ENCODE results near the gene USP4. TPM values are rescaled to one million over a fixed set of nuclear protein-coding genes. Genes with fewer than 3 reads are reported as not detected.

Gene USP4
- total and polyA plus RNA-seq, 2 donors (not counting 1 experiment from before 2014, with no cell fraction given), result 60.3 to 116 TPM

GRCh38 chr3:49294343-49294742 lies 45.5 kb downstream of the USP4 start:
- H3K27ac Mint-ChIP-seq, result no peak overlapping the region
- intact Hi-C loops (cut with micrococcal nuclease), result no loop called here
- H4K20me1 ChIP-seq (ENCODE audit: control insufficient read depth, insufficient read depth, low read length, poor library complexity, severe bottlenecking), result no peaks in the 10 kb centered on the region
- WGBS (ENCODE audit: insufficient coverage), result 100% methylated on average over 8 of the region's 8 CpGs
- no peak for TF ChIP-seq EZH2 (IDR thresholded peaks at IDR 0.05; ENCODE audit: borderline replicate concordance, insufficient read depth, low read depth, low read length, poor library complexity, severe bottlenecking)
- TF ChIP-seq CTCF (IDR thresholded peaks at IDR 0.05), result no peak
- no peak overlapping the region for H3K4me3 ChIP-seq (ENCODE audit: control extremely low read depth in 1 of 5, extremely low read depth in 1 of 5, insufficient read depth in 1 of 5, low read depth in 2 of 5, low read length in 4 of 5)
- DNase-seq (no peak), ATAC-seq (ENCODE audit: low read depth) (no peak)
- H3K9me3 ChIP-seq (ENCODE audit: control extremely low read depth in 1 of 3, control insufficient read depth in 2 of 3, insufficient read depth in 1 of 3, low read length in 2 of 3), result no peaks in the 10 kb centered on the region
- peaks cover 12 to 77% of the 10 kb centered on the region in 2 experiments for H3K36me3 ChIP-seq (replicated peaks in 1 of 2; ENCODE audit: control extremely low read depth in 1 of 2, control insufficient read depth in 1 of 2, extremely low read depth in 1 of 2, insufficient read depth in 2 of 2, low read length in 1 of 2)
- no peaks in the 10 kb centered on the region for H3K9me3 Mint-ChIP-seq (ENCODE audit: insufficient read depth)
- no peaks in the 10 kb centered on the region for H3K27me3 ChIP-seq (replicated peaks in 1 of 4; ENCODE audit: control extremely low read depth in 1 of 4, control insufficient read depth in 3 of 4, insufficient read depth in 4 of 4, low read length in 3 of 4)
- H3K4me2 ChIP-seq (replicated peaks; ENCODE audit: low read depth, low read length, poor library complexity, severe bottlenecking), result no peak overlapping the region
- no peak overlapping the region for H3K9ac ChIP-seq (ENCODE audit: low read length)
- H3K4me1 Mint-ChIP-seq, result no peaks in the 10 kb centered on the region
- CTCF ChIA-PET, result interaction anchor here (0.6 to 1.8 kb wide), 3 partner anchors 98 to 155 kb away, joined by 3 to 20 read pairs (median 3); no protein-coding TSS in a partner anchor
- POLR2A ChIA-PET, result no interaction called here
- H3K27me3 Mint-ChIP-seq, result no peaks in the 10 kb centered on the region
- H3K27ac ChIP-seq (ENCODE audit: low read length in 2 of 2), result no peak overlapping the region
- no peak overlapping the region for H3K4me3 Mint-ChIP-seq
- H2AFZ ChIP-seq (ENCODE audit: insufficient read depth, low read depth, low read length, poor library complexity, severe bottlenecking), result no peak overlapping the region
- H3K4me1 ChIP-seq (ENCODE audit: control insufficient read depth in 2 of 2, insufficient read depth in 2 of 2, low read length in 2 of 2), result no peaks in the 10 kb centered on the region
- peaks cover 4% of the 10 kb centered on the region for H3K79me2 ChIP-seq (ENCODE audit: control insufficient read depth, insufficient read depth, low read length)

GRCh38 chr3:49283997-49284396 lies 55.9 kb downstream of the USP4 start:
- CTCF ChIA-PET, result interaction anchor here (0.5 to 1.0 kb wide), 3 partner anchors 164 to 701 kb away, joined by 3 read pairs; no protein-coding TSS in a partner anchor
- no peaks in the 10 kb centered on the region for H4K20me1 ChIP-seq (ENCODE audit: control insufficient read depth, insufficient read depth, low read length, poor library complexity, severe bottlenecking)
- H3K27me3 ChIP-seq (replicated peaks in 1 of 4; ENCODE audit: control extremely low read depth in 1 of 4, control insufficient read depth in 3 of 4, insufficient read depth in 4 of 4, low read length in 3 of 4), result no peaks in the 10 kb centered on the region
- no peaks in the 10 kb centered on the region for H3K79me2 ChIP-seq (ENCODE audit: control insufficient read depth, insufficient read depth, low read length)
- H3K27me3 Mint-ChIP-seq, result no peaks in the 10 kb centered on the region
- peaks cover 43 to 73% of the 10 kb centered on the region in 2 experiments for H3K36me3 ChIP-seq (replicated peaks in 1 of 2; ENCODE audit: control extremely low read depth in 1 of 2, control insufficient read depth in 1 of 2, extremely low read depth in 1 of 2, insufficient read depth in 2 of 2, low read length in 1 of 2)
- WGBS (ENCODE audit: insufficient coverage), result 50% methylated on average over 2 of the region's 6 CpGs
- peak overlapping the region; percentile 53 for H3K27ac Mint-ChIP-seq
- no peak overlapping the region for H3K4me3 Mint-ChIP-seq
- H3K9me3 ChIP-seq (ENCODE audit: control extremely low read depth in 1 of 3, control insufficient read depth in 2 of 3, insufficient read depth in 1 of 3, low read length in 2 of 3), result no peaks in the 10 kb centered on the region
- H2AFZ ChIP-seq (ENCODE audit: insufficient read depth, low read depth, low read length, poor library complexity, severe bottlenecking), result no peak overlapping the region
- no peak overlapping the region for H3K27ac ChIP-seq (ENCODE audit: low read length in 2 of 2)
- no peak for DNase-seq
- peaks cover 4% of the 10 kb centered on the region for H3K4me1 Mint-ChIP-seq
- POLR2A ChIA-PET, result no interaction called here
- intact Hi-C loops (cut with micrococcal nuclease), result no loop called here
- no peak overlapping the region for H3K9ac ChIP-seq (ENCODE audit: low read length)
- no peak for TF ChIP-seq CTCF (IDR thresholded peaks at IDR 0.05)
- TF ChIP-seq EZH2 (IDR thresholded peaks at IDR 0.05; ENCODE audit: borderline replicate concordance, insufficient read depth, low read depth, low read length, poor library complexity, severe bottlenecking), result no peak
- H3K9me3 Mint-ChIP-seq (ENCODE audit: insufficient read depth), result no peaks in the 10 kb centered on the region
- H3K4me2 ChIP-seq (replicated peaks; ENCODE audit: low read depth, low read length, poor library complexity, severe bottlenecking), result no peak overlapping the region
- no peak for ATAC-seq (ENCODE audit: low read depth)
- peaks cover 0 to 8% of the 10 kb centered on the region in 2 donors for H3K4me1 ChIP-seq (ENCODE audit: control insufficient read depth in 2 of 2, insufficient read depth in 2 of 2, low read length in 2 of 2)
- no peak overlapping the region for H3K4me3 ChIP-seq (ENCODE audit: control extremely low read depth in 1 of 5, extremely low read depth in 1 of 5, insufficient read depth in 1 of 5, low read depth in 2 of 5, low read length in 4 of 5)
